HEK293 (cell line): Measurements from ENCODE around the gene CENPA.

Experiments
- CTCF ChIP-seq: fragments of 450-650 bp; formaldehyde crosslinking; IDR thresholded peaks from 2 replicates; pipeline ENCODE4 v1.5.1; 2016; ENCODE audit warnings: missing biosample characterization, missing genetic modification characterization
- MYNN ChIP-seq: fragments of 450-650 bp; formaldehyde crosslinking; IDR thresholded peaks from 2 replicates; pipeline ENCODE4 v1.5.1; 2016; ENCODE audit warnings: missing biosample characterization, missing genetic modification characterization, borderline replicate concordance
- ZBTB8A ChIP-seq: fragments of 450-650 bp; formaldehyde crosslinking; IDR thresholded peaks from 2 replicates; pipeline ENCODE4 v1.5.1; 2016; ENCODE audit warnings: missing biosample characterization, missing genetic modification characterization
- ZNF645 ChIP-seq: fragments of 450-650 bp; formaldehyde crosslinking; IDR thresholded peaks from 2 replicates; pipeline ENCODE4; 2016; ENCODE audit warnings: missing biosample characterization, missing genetic modification characterization

GRCh38 chr2:26744953-26745352 is 40.9 kb upstream of the CENPA start:
- TF ChIP-seq ZNF645 (tag by site-specific recombination) (no peak), MYNN (tag by site-specific recombination) (no peak), CTCF (no peak), ZBTB8A (no peak)
